ENCODE measurements around the gene TMCC2. TPM values are rescaled to one million over a fixed set of nuclear protein-coding genes. Genes with fewer than 3 reads are reported as not detected.

TMCC2 gene
- total RNA-seq, 6 donors from 2014 or later = 1.3 to 7.2 (median 3.8) TPM

- no peak for TF ChIP-seq EP300 (IDR thresholded peaks at IDR 0.05)
- TF ChIP-seq, protein P1, sequence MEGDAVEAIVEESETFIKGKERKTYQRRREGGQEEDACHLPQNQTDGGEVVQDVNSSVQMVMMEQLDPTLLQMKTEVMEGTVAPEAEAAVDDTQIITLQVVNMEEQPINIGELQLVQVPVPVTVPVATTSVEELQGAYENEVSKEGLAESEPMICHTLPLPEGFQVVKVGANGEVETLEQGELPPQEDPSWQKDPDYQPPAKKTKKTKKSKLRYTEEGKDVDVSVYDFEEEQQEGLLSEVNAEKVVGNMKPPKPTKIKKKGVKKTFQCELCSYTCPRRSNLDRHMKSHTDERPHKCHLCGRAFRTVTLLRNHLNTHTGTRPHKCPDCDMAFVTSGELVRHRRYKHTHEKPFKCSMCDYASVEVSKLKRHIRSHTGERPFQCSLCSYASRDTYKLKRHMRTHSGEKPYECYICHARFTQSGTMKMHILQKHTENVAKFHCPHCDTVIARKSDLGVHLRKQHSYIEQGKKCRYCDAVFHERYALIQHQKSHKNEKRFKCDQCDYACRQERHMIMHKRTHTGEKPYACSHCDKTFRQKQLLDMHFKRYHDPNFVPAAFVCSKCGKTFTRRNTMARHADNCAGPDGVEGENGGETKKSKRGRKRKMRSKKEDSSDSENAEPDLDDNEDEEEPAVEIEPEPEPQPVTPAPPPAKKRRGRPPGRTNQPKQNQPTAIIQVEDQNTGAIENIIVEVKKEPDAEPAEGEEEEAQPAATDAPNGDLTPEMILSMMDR (IDR thresholded peaks at IDR 0.05) = peak in 1 of 6 experiments; percentile 6
- no peak for DNase-seq
- H3K36me3 ChIP-seq = no peaks in the 10 kb centered on the region
- WGBS, 2 donors = 14 to 15% methylated on average over 8 of the region's 8 CpGs
- no peaks in the 10 kb centered on the region for H3K27me3 ChIP-seq
- peak overlapping the region; percentile 39 to 80 (median 70) for H3K4me3 ChIP-seq
- H3K27ac ChIP-seq = peak overlapping the region in 1 of 4 donors; percentile 30
- H3K9me3 ChIP-seq = no peaks in the 10 kb centered on the region
- peaks cover 22 to 36% (median 30%) of the 10 kb centered on the region in 4 donors for H3K4me1 ChIP-seq
- peak in 1 of 2 donors; percentile 14 for ATAC-seq (ENCODE audit: low FRiP score in 2 of 2)
Observed at GRCh38 chr1:205226868-205227583, 720 bp upstream of the TMCC2 start.

GRCh38 chr1:205228093-205228521, 361 bp downstream of the TMCC2 start:
- Histone ChIP-seq H3K27ac (peak overlapping the region in 1 of 4 donors; percentile 56), H3K4me3 (peak overlapping the region; percentile 55 to 80 (median 70)), H3K9me3 (no peaks in the 10 kb centered on the region), H3K36me3 (no peaks in the 10 kb centered on the region), H3K4me1 (peaks cover 22 to 36% (median 30%) of the 10 kb centered on the region in 4 donors), H3K27me3 (no peaks in the 10 kb centered on the region)
- no peak for DNase-seq
- 1 to 2% methylated on average over 8 to 14 of the region's 27 CpGs for WGBS, 2 donors
- TF ChIP-seq POLR2AphosphoS5 (IDR thresholded peaks at IDR 0.05) (no peak), POLR2A (IDR thresholded peaks at IDR 0.05) (no peak), EP300 (IDR thresholded peaks at IDR 0.05) (no peak)
- TF ChIP-seq, protein P1 (IDR thresholded peaks at IDR 0.05) = no peak
- ATAC-seq (ENCODE audit: low FRiP score in 2 of 2) = peak in 1 of 2 donors; percentile 20

GRCh38 chr1:205229399-205229871, 1.7 kb downstream of the TMCC2 start:
- H3K4me1 ChIP-seq = peaks cover 22 to 36% (median 30%) of the 10 kb centered on the region in 4 donors
- no peaks in the 10 kb centered on the region for H3K9me3 ChIP-seq
- ATAC-seq (ENCODE audit: low FRiP score in 2 of 2) = peak in 1 of 2 donors; percentile 45
- no peaks in the 10 kb centered on the region for H3K36me3 ChIP-seq
- WGBS, 2 donors = 0 to 4% methylated on average over 3 to 13 of the region's 15 CpGs
- H3K4me3 ChIP-seq = peak overlapping the region; percentile 23 to 80 (median 70)
- peak in 1 of 2 donors; percentile 69 for DNase-seq
- peak overlapping the region in 2 of 4 donors; percentile 55 to 56 for H3K27ac ChIP-seq
- H3K27me3 ChIP-seq = no peaks in the 10 kb centered on the region
- TF ChIP-seq, protein P1 (IDR thresholded peaks at IDR 0.05) = peak in 2 of 6 experiments; percentile 21 to 25
- TF ChIP-seq POLR2AphosphoS5 (IDR thresholded peaks at IDR 0.05) = no peak

- H3K36me3 ChIP-seq = no peaks in the 10 kb centered on the region
- WGBS, 2 donors = 38 to 41% methylated on average over 7 to 10 of the region's 10 CpGs
- peak overlapping the region in 2 of 4 donors; percentile 49 to 56 for H3K27ac ChIP-seq
- no peak for DNase-seq
- TF ChIP-seq, protein P1 (IDR thresholded peaks at IDR 0.05) = no peak
- TF ChIP-seq POLR2AphosphoS5 (IDR thresholded peaks at IDR 0.05) = no peak
- no peak for TF ChIP-seq POLR2A (IDR thresholded peaks at IDR 0.05)
- no peak for TF ChIP-seq EP300 (IDR thresholded peaks at IDR 0.05)
- no peaks in the 10 kb centered on the region for H3K27me3 ChIP-seq
- H3K9me3 ChIP-seq = no peaks in the 10 kb centered on the region
- peaks cover 22 to 36% (median 30%) of the 10 kb centered on the region in 4 donors for H3K4me1 ChIP-seq
- ATAC-seq (ENCODE audit: low FRiP score in 2 of 2) = no peak
- H3K4me3 ChIP-seq = peak overlapping the region in 2 of 4 donors; percentile 68 to 71
Observed at GRCh38 chr1:205229916-205230700, 2.4 kb downstream of the TMCC2 start.

Measured in upper lobe of left lung (tissue), 6 donors.